ENCODE data around the gene ZC3H6. TPM values are rescaled to one million over a fixed set of nuclear protein-coding genes. Genes with fewer than 3 reads are reported as not detected.

ZC3H6 gene
- total RNA-seq, 2 experiments from 2014 or later, result 18.0 to 21.4 TPM

DNA sequence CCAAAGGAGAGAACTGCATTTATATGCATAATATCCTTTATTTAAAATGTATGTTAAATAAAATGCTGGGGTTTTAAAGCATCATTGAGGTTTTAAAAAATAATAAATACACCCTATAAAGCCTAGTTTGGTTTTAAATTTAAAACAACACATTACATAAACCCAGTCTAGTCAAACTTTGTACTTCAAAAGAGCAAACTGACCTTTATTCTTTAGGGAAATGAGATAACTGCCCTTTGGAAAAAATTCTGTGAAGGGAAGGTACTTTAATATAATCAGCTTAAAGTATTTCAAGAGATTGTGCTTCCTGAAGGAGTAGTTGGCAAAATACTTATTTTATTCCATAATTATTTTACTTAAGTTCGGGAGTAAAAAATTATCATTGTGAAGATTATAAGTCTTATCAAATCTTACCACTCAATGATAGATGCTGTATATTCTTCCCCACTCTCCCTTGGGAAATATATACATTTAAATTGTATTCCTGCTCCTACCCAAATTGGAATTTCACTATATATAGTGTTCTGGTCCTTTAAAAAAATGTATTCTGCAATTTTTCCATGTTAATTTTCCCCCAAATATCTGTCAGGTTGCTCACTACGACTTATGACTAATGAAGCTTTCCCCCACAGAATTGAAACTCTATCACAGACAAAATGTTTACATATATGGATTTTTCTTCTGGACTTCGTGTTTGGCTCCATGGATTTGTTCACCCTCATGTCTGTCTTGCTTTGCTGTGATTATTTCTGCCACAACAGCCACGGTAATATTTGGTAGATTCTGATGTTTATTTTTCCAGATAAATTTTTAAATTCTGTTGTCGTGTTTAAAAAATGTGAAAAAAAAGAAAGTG, 42.1 kb downstream of the ZC3H6 start:
- Histone ChIP-seq H3K27ac (ENCODE audit: low read depth in 1 of 2, low read length in 2 of 2) (no peak overlapping the region), H3K36me3 (ENCODE audit: insufficient read depth, low read length) (peaks cover 12% of the 10 kb centered on the region), H3K9me3 (ENCODE audit: control insufficient read depth in 1 of 2, insufficient read depth in 1 of 2, low read length in 2 of 2) (no peaks in the 10 kb centered on the region), H3K4me3 (ENCODE audit: low read length) (no peak overlapping the region), H3K27me3 (ENCODE audit: control insufficient read depth in 1 of 2, insufficient read depth in 2 of 2, low read length in 2 of 2) (no peaks in the 10 kb centered on the region), H3K4me1 (ENCODE audit: insufficient read depth, low read length) (no peaks in the 10 kb centered on the region)
- H3K4me3 Mint-ChIP-seq, result no peak overlapping the region
- ChIA-PET CTCF (interaction anchor here (1.2 kb wide), 1 partner anchor 58 kb away, joined by 4 read pairs; no protein-coding TSS in a partner anchor), POLR2A (no interaction called here)
- no peaks in the 10 kb centered on the region for H3K4me1 Mint-ChIP-seq (ENCODE audit: low read depth)
- TF ChIP-seq, protein P1, sequence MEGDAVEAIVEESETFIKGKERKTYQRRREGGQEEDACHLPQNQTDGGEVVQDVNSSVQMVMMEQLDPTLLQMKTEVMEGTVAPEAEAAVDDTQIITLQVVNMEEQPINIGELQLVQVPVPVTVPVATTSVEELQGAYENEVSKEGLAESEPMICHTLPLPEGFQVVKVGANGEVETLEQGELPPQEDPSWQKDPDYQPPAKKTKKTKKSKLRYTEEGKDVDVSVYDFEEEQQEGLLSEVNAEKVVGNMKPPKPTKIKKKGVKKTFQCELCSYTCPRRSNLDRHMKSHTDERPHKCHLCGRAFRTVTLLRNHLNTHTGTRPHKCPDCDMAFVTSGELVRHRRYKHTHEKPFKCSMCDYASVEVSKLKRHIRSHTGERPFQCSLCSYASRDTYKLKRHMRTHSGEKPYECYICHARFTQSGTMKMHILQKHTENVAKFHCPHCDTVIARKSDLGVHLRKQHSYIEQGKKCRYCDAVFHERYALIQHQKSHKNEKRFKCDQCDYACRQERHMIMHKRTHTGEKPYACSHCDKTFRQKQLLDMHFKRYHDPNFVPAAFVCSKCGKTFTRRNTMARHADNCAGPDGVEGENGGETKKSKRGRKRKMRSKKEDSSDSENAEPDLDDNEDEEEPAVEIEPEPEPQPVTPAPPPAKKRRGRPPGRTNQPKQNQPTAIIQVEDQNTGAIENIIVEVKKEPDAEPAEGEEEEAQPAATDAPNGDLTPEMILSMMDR (IDR thresholded peaks at IDR 0.05), result no peak
- intact Hi-C loops (cut with DNase I, micrococcal nuclease), result loop anchor here in 1 of 2 experiments (5.0 kb wide), 1 partner anchor 185 kb away; no protein-coding TSS in a partner anchor
- H3K27ac Mint-ChIP-seq, result no peak overlapping the region
- peaks cover 54% of the 10 kb centered on the region for H3K36me3 Mint-ChIP-seq (ENCODE audit: low read depth)
- no peak for DNase-seq
- ATAC-seq (ENCODE audit: poor library complexity), result no peak
- no peaks in the 10 kb centered on the region for H3K9me3 Mint-ChIP-seq
- no peaks in the 10 kb centered on the region for H3K27me3 Mint-ChIP-seq

DNA sequence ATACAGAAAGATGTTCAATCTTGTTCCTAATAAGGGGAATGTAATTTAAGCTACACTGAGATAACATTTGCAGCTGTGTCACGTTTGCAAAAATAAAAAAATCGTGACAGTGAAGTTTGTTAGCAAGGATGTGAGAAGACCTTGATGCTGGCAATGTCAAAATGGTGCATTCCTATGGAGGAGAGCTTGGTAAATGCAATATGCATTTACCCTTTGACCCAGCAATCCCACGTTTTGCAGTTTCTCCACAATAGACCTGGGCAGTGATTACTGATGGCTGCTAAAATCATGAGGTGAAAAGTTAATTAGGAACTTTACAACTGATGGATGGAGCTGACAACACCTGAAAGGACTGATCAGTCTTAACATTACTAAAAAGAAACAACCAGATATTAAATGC, 43.1 kb downstream of the ZC3H6 start:
- Mint-ChIP-seq H3K4me3 (no peak overlapping the region), H3K27me3 (no peaks in the 10 kb centered on the region), H3K36me3 (ENCODE audit: low read depth) (peaks cover 57% of the 10 kb centered on the region), H3K9me3 (no peaks in the 10 kb centered on the region), H3K4me1 (ENCODE audit: low read depth) (no peaks in the 10 kb centered on the region), H3K27ac (no peak overlapping the region)
- ChIA-PET CTCF (interaction anchor here (1.0 kb wide), 1 partner anchor 25 kb away, joined by 3 read pairs; no protein-coding TSS in a partner anchor), POLR2A (no interaction called here)
- intact Hi-C loops (cut with DNase I, micrococcal nuclease), result loop anchor here in 1 of 2 experiments (5.0 kb wide), 1 partner anchor 186 kb away; no protein-coding TSS in a partner anchor
- Histone ChIP-seq H3K27me3 (ENCODE audit: control insufficient read depth in 1 of 2, insufficient read depth in 2 of 2, low read length in 2 of 2) (no peaks in the 10 kb centered on the region), H3K9me3 (ENCODE audit: control insufficient read depth in 1 of 2, insufficient read depth in 1 of 2, low read length in 2 of 2) (no peaks in the 10 kb centered on the region), H3K4me1 (ENCODE audit: insufficient read depth, low read length) (no peaks in the 10 kb centered on the region), H3K27ac (ENCODE audit: low read depth in 1 of 2, low read length in 2 of 2) (no peak overlapping the region), H3K36me3 (ENCODE audit: insufficient read depth, low read length) (peaks cover 7% of the 10 kb centered on the region), H3K4me3 (ENCODE audit: low read length) (no peak overlapping the region)
- DNase-seq, result no peak
- no peak for ATAC-seq (ENCODE audit: poor library complexity)
- TF ChIP-seq, protein P1 (IDR thresholded peaks at IDR 0.05), result no peak

DNA sequence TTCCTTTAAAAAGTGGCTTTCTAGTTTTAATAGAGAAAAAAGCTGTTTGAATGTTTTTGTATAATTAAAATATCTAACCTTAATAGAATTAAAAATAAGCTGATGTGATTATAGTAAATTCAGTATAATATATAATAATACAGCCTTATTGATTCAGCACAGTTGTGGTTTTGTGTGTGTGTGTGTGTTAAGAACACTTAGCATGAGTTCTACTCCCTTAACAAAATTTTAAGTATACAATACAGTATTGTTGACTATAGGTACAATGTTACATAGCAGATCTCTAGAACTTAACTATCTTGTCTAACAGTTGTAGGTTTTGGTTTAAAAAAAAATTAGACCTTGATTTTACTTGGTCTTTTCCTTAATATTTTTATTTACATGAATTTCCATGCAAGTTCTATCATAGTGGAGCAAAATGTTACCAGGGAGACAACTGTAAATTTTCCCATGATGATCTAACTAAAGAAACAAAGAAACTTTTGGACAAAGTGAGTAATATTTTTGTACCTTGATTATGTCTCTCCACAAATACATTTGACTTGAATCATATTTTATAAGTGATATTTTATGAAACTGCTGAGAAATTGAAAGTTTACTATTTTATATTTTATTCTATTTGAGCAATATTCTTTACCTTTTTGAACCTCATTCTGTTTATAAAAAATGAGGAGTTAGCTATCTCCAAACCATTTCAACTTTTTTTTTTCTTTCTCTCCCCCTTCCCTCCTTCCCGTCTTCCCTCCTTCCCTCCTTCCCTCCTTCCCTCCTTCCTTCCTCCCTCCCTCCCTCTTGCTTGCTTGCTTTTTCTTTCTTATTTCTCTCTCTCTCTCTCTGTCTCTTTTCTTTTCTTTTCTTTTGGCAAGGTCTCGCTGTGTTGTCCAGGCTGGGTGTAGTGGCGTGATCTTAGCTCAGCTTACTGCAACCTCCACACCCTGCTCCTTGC, 46.3 kb downstream of the ZC3H6 start:
- no peaks in the 10 kb centered on the region for H3K4me1 Mint-ChIP-seq (ENCODE audit: low read depth)
- TF ChIP-seq, protein P1 (IDR thresholded peaks at IDR 0.05), result no peak
- intact Hi-C loops (cut with DNase I, micrococcal nuclease), result no loop called here
- Histone ChIP-seq H3K27ac (ENCODE audit: low read depth in 1 of 2, low read length in 2 of 2) (no peak overlapping the region), H3K36me3 (ENCODE audit: insufficient read depth, low read length) (peaks cover 15% of the 10 kb centered on the region), H3K4me1 (ENCODE audit: insufficient read depth, low read length) (no peaks in the 10 kb centered on the region), H3K4me3 (ENCODE audit: low read length) (no peak overlapping the region), H3K9me3 (ENCODE audit: control insufficient read depth in 1 of 2, insufficient read depth in 1 of 2, low read length in 2 of 2) (no peaks in the 10 kb centered on the region), H3K27me3 (ENCODE audit: control insufficient read depth in 1 of 2, insufficient read depth in 2 of 2, low read length in 2 of 2) (no peaks in the 10 kb centered on the region)
- H3K27ac Mint-ChIP-seq, result no peak overlapping the region
- ATAC-seq (ENCODE audit: poor library complexity) (no peak), DNase-seq (no peak)
- H3K9me3 Mint-ChIP-seq, result no peaks in the 10 kb centered on the region
- H3K4me3 Mint-ChIP-seq, result no peak overlapping the region
- H3K27me3 Mint-ChIP-seq, result no peaks in the 10 kb centered on the region
- CTCF ChIA-PET, result no interaction called here
- H3K36me3 Mint-ChIP-seq (ENCODE audit: low read depth), result peaks cover 59% of the 10 kb centered on the region
- POLR2A ChIA-PET, result no interaction called here
